Measurements from ENCODE around the gene KHDC4. TPM values are rescaled to one million over a fixed set of nuclear protein-coding genes. Genes with fewer than 3 reads are reported as not detected.

KHDC4 gene
- total RNA-seq, 1 experiment from 2014 or later: 57.7 TPM

DNA sequence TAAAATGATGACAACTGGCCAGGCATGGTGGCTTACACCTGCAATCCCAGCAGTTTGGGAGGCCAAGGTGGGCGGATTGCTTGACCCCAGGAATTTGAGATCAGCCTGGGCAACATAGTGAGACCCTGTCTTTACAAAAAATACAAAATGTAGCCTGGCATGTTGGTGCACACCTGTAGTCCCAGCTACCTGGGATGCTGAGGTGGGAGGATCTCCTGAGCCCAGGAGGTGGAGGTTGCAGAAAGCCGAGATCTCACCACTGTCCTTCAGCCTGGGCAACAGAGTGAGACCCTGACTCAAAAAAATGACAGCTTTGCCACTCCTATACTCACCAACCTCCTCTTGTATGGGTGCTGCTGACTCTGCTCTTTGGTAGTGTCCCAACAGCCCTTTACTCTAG lies 56.3 kb downstream of the KHDC4 start:
- Histone ChIP-seq H3K14ac (ENCODE audit: insufficient read depth, low read length) (no peak overlapping the region), H3K4ac (ENCODE audit: low read depth, low read length) (no peak overlapping the region), H3K9ac (ENCODE audit: extremely low read depth, insufficient read length, low read length) (no peak overlapping the region), H3K79me1 (ENCODE audit: insufficient read depth, low read depth, low read length, poor library complexity, severe bottlenecking) (no peaks in the 10 kb centered on the region), H3K79me2 (ENCODE audit: insufficient read depth, low read length) (no peaks in the 10 kb centered on the region), H4K20me1 (ENCODE audit: control insufficient read depth, insufficient read depth, insufficient read length) (no peaks in the 10 kb centered on the region), H3K9me3 (ENCODE audit: control insufficient read depth, low read depth, low read length) (no peaks in the 10 kb centered on the region), H3K56ac (ENCODE audit: insufficient read length, low read depth, low read length) (no peak overlapping the region), H3K27me3 (ENCODE audit: insufficient read depth, low read length) (no peaks in the 10 kb centered on the region), H2BK120ac (ENCODE audit: low read depth, low read length, poor library complexity, severe bottlenecking) (no peak overlapping the region), H2AK5ac (ENCODE audit: insufficient read length, low read length) (no peak overlapping the region), H2BK20ac (ENCODE audit: low read depth, low read length, poor library complexity, severe bottlenecking) (no peak overlapping the region), H3K23me2 (ENCODE audit: insufficient read length, low read depth, low read length, poor library complexity, severe bottlenecking) (no peaks in the 10 kb centered on the region), H2BK12ac (ENCODE audit: insufficient read length, low read depth, low read length) (no peak overlapping the region), H4K91ac (ENCODE audit: insufficient read length, low read depth, low read length) (no peak overlapping the region), H3T11ph (ENCODE audit: low read length) (no peak overlapping the region), H4K8ac (replicated peaks; ENCODE audit: insufficient read length, low read depth, low read length) (no peak overlapping the region), H3K27ac (ENCODE audit: insufficient read length, low read depth, low read length) (no peak overlapping the region), H3K18ac (ENCODE audit: insufficient read length, low read depth, low read length) (no peak overlapping the region), H3K23ac (ENCODE audit: insufficient read length, low read depth, low read length) (no peak overlapping the region), H3K4me1 (ENCODE audit: insufficient read depth, low read length) (no peaks in the 10 kb centered on the region), H2BK15ac (ENCODE audit: low read depth, low read length) (no peak overlapping the region), H4K5ac (ENCODE audit: insufficient read length, low read depth, low read length) (no peak overlapping the region), H3K4me2 (ENCODE audit: insufficient read depth, insufficient read length, low read length) (no peak overlapping the region), H2AFZ (ENCODE audit: low read length) (no peak overlapping the region), H2BK5ac (ENCODE audit: insufficient read length, low read length) (no peak overlapping the region)
- H3K4me3 Mint-ChIP-seq: no peak overlapping the region
- H3K9me3 Mint-ChIP-seq: no peaks in the 10 kb centered on the region
- H3K4me1 Mint-ChIP-seq: no peaks in the 10 kb centered on the region
- DNase-seq: no peak
- peaks cover 3% of the 10 kb centered on the region for H3K27me3 Mint-ChIP-seq (ENCODE audit: low read depth)
- peak overlapping the region in 1 of 3 experiments; percentile 29; a peak in 1 of 7 replicates for H3K27ac Mint-ChIP-seq
- WGBS (ENCODE audit: extremely low coverage, insufficient read length, low lambda C conversion rate): no CpG with 5 or more reads among the region's 2 CpGs
- TF ChIP-seq, protein P1, sequence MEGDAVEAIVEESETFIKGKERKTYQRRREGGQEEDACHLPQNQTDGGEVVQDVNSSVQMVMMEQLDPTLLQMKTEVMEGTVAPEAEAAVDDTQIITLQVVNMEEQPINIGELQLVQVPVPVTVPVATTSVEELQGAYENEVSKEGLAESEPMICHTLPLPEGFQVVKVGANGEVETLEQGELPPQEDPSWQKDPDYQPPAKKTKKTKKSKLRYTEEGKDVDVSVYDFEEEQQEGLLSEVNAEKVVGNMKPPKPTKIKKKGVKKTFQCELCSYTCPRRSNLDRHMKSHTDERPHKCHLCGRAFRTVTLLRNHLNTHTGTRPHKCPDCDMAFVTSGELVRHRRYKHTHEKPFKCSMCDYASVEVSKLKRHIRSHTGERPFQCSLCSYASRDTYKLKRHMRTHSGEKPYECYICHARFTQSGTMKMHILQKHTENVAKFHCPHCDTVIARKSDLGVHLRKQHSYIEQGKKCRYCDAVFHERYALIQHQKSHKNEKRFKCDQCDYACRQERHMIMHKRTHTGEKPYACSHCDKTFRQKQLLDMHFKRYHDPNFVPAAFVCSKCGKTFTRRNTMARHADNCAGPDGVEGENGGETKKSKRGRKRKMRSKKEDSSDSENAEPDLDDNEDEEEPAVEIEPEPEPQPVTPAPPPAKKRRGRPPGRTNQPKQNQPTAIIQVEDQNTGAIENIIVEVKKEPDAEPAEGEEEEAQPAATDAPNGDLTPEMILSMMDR (conservative IDR thresholded peaks at IDR 0.05): no peak
- no peaks in the 10 kb centered on the region for H3K36me3 Mint-ChIP-seq (ENCODE audit: insufficient read depth in 1 of 3, low read depth in 3 of 3)

Data from H9 (cell line).